HG03575 (cell line): ENCODE data around the gene PACSIN2.

ENCODE experiments used
- ATAC-seq: cut with Tn5 transposase; IDR thresholded peaks from one replicate; pipeline ENCODE4 v1.9.1; 2021; ENCODE audit not compliant: unreplicated experiment, insufficient number of reproducible peaks, low FRiP score; ENCODE audit errors: extremely low read depth

Gene PACSIN2

GRCh38 chr22:42994917-42995562 is 19.9 kb downstream of the PACSIN2 start:
- ATAC-seq: no peak

GRCh38 chr22:42994276-42994916 is 20.6 kb downstream of the PACSIN2 start:
- no peak for ATAC-seq

GRCh38 chr22:42993651-42994275 is 21.2 kb downstream of the PACSIN2 start:
- no peak for ATAC-seq

GRCh38 chr22:42992886-42993479 is 22.0 kb downstream of the PACSIN2 start:
- no peak for ATAC-seq

- no peak for ATAC-seq
These were observed 22.9 kb downstream of the PACSIN2 start for GRCh38 chr22:42992092-42992491.

- ATAC-seq: no peak
These were observed 23.8 kb downstream of the PACSIN2 start for GRCh38 chr22:42991010-42991651.

- ATAC-seq: no peak
These were observed 24.7 kb downstream of the PACSIN2 start for GRCh38 chr22:42990131-42990838.

GRCh38 chr22:42986115-42986514 is 28.8 kb downstream of the PACSIN2 start:
- ATAC-seq: no peak

- ATAC-seq: no peak
These were observed 29.4 kb downstream of the PACSIN2 start for GRCh38 chr22:42985531-42985905.

- no peak for ATAC-seq
These were observed 30.0 kb downstream of the PACSIN2 start for GRCh38 chr22:42984814-42985530.

GRCh38 chr22:42984397-42984796 is 30.6 kb downstream of the PACSIN2 start:
- ATAC-seq: no peak

GRCh38 chr22:42983470-42983869 is 31.5 kb downstream of the PACSIN2 start:
- ATAC-seq: no peak

GRCh38 chr22:42979606-42980005 is 35.3 kb downstream of the PACSIN2 start:
- no peak for ATAC-seq

- no peak for ATAC-seq
These were observed 36.4 kb downstream of the PACSIN2 start for GRCh38 chr22:42978453-42979103.

- ATAC-seq: no peak
These were observed 37.4 kb downstream of the PACSIN2 start for GRCh38 chr22:42977569-42977968.

- ATAC-seq: no peak
These were observed 38.6 kb downstream of the PACSIN2 start for GRCh38 chr22:42976217-42976933.

GRCh38 chr22:42974223-42974622 is 40.7 kb downstream of the PACSIN2 start:
- no peak for ATAC-seq
